SHP77 treated with DMSO at 0.1 percent for 48 hours (cell line): ENCODE results near the gene RBM33.

Experiments used
- DNase-seq: peaks from one replicate; lab custom pipeline; 2025; lab: John Stamatoyannopoulos, UW

The RBM33 gene

DNA sequence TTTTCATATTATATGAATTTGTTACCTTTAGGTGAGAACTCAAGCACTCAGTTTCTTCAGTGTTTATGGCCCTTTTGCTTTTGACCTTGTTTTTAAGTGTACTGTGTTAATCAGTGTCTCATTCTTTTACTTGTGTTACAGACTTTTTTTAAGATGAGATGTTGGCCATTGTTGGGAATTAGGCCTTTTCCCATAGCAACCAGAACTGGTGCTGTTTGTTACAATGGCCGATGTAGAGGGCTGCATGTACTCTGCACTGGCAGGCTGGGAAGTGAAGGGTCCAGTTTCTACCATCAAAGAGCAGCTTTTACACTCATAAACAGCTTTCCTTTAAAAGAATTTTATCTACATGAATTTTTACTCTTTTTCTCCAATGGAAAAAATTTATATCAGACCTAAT is 102.7 kb downstream of the RBM33 start:
- no peak for DNase-seq

DNA sequence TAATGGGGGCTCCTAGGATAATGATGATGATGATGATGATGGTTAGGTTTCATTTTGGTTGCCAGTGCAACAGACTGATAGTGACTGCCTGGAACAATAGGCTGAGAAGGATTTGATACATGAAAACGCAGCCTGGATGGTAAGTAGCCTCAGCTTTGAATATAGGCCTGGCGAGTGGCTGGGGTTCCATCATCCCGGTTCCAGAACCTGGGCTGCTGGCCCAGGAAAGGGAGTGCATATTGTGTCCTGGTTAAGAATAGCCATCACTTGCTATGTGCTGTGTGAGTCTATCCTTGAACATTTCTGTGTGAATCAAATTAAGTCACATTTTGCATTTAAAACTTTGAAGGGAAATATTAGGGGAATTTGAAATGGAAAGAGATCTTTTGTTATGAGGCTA is 105.1 kb downstream of the RBM33 start:
- no peak for DNase-seq

DNA sequence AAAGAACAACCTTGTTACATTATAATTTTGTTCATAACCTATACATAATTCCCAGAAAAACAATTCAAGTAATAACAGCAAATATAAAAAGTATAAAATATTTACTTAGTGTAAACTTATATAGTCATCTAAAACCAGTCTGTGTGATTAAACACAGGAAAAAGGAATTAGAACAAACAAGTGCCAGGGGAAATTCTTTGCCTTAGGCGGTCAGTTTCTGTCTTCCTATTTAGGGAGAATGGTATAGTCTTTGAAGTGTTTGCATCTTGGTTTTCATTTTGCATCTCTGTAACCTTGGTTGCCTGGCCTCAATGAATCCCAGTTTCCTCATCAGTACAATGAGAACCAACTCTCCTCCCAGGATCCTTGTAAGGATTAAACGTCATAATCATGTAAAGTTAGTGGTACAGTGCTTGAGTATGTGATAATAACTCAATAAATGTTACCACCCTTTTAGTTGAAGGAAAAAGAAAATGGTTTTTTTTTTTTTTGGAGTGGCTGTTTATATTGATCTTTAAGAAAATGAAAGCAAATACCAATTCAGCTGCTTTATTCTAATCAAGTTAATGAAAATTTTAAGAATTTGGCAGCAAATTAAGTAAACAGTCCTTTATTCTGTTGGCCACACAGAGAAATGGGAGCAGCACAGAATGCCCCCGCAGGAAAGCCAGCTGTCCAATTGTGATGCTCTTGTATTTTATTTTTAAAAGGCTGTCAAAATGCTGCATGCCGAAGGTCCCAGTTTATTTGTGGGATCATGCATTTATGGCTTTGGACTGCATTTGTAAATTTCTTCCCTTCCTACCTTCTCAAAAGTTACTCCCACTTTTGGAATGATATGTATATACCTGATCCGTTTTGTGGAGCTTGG is 106.0 kb downstream of the RBM33 start:
- DNase-seq, result no peak

DNA sequence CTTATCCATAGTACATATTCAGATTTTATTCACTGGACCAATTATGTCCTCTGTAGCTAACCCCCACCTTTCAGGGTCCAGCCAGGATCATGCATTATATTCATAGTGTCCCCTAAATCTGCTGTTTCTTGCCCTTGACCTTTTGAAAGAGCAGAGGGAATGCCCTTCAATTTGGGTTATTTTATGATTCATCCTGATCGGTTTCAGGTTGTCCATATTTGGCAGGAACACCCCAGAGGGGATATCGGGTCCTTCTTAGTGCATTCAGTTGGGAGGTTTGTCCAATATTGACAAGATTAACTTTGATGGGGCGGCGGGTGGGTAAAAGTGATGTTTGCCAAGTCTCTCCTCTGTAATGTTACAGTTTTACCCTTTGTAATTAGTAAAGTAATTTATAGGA is 106.9 kb downstream of the RBM33 start:
- no peak for DNase-seq

DNA sequence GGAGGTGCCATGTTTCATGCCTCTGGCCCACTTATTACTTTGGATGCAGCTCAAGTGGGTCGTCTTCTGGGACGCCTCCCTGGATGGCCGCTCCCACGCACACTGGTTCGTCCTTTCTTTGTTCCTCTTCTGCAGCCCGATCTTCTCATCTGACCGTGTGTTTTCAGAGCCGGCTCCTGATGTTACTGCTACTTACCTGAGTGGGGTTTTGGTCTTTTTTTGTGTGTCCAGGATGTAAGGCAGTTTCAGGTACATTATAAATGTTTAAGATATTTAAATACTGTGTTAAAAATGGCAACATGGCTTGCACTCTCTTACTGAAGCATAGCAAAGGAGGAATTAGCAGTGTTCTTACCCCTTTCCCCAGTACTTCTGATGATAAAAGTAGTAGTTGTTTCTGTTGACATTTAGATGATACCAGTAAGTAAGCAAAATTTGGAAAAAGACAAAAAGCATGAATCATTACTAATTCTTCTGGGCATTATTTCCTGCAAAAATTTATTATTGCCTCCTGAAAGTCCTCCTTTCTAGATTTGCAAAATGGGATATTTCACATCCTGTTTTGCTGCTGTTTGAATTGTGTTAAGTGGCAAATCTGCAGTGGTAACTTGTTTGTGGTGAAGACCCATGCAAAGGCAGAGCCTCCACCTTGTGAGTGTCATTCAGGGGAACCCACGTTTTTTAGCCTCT is 108.4 kb downstream of the RBM33 start:
- no peak for DNase-seq

DNA sequence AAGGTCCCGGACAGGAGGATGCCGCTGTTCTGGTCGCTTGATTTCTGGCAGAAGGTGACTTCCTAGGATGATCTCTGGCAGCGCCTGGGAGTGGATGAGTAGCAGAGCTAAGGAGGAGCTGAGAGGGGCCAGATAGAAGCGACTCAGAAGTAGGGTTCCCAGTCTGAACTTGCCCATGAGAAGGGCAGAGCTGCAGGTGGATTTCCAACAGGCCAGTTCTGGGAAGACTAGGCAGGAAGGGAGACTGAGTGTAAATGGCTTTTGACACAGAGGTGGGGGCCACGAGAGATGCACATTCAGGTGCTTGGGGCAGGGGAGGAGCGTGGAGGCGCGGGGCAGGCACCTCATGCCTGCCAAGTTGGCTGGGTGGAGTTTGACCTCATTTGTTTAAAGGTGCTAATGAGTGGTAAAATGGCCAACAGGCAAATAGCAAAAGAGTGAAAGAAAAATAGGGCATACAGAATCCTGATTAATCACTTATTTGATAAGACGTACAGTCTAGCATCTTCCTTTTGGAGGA is 109.0 kb downstream of the RBM33 start:
- DNase-seq, result no peak

DNA sequence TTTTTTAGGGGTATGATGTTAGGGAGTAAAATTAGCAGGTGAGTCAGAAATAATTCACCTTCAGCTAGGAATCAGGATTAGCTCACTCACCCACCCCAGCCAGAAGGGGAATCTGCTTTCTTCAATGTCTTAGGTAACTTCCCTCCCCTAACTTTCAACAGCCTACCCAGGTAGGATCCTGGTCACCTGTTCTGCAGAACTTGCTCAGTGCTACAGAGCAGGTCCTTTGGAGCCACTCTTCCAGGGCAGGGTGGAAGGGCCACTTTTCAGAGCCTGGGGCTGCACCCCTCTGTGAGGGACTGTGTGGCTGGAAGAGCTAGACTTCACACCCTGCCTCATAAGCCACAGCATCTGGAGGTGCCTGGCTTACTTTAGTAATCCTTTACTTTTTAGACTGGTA is 109.7 kb downstream of the RBM33 start:
- no peak for DNase-seq

DNA sequence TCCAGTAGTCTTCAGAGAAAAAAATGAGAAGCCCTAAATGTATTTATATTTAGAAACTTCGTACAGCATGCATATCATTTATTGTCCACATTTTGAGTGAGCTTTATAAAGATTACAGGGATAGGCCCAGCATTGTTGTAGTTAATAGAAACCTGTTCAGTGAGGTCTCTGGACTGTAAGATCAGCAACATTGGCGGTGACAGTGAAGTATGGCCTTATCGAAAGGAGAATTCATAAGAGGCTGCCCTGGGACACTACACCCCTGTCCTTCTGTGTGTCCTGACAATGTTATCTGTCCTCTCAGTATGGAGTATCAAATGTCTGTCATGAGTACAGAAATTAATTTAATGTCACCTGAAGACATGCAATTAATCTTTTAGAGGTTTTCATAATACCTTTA is 110.6 kb downstream of the RBM33 start:
- no peak for DNase-seq

DNA sequence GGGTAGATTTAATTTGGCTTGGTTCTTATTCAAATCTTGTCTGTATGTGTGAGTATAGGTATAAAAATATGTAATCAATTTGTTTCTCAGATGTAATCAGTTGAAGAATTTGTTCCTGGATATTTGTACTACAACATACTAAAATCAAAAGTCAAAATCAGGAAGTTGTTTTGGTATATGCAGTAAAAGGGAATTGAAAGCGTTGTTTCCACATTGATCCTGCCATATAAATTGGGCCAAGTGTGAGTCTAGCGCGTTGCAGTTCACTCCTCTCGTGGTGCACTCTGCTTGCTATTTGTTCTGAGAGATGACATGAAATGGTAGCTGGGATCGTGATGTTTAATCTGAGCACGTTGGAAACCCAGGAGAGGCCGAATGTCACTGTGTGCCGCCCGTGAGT is 111.9 kb downstream of the RBM33 start:
- DNase-seq, result no peak

DNA sequence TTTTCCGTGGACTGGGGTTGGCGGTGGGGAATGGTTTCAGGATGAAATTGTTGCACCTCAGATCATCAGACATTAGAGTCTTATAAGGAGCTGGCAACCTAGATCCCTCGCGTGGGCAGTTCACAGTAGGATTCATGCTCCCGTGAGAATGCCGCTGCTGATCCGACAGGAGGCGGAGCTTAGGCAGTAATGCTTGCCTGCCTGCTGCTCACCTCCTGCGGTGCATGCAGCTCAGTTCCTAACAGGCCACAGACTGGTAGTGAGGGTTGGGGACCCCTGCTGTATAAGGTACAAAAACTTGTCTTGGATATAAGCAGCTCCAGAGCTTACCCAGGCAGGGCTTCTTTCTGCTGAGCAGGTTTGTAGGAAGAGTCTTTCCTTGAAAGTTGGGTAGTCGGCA is 113.9 kb downstream of the RBM33 start:
- no peak for DNase-seq

DNA sequence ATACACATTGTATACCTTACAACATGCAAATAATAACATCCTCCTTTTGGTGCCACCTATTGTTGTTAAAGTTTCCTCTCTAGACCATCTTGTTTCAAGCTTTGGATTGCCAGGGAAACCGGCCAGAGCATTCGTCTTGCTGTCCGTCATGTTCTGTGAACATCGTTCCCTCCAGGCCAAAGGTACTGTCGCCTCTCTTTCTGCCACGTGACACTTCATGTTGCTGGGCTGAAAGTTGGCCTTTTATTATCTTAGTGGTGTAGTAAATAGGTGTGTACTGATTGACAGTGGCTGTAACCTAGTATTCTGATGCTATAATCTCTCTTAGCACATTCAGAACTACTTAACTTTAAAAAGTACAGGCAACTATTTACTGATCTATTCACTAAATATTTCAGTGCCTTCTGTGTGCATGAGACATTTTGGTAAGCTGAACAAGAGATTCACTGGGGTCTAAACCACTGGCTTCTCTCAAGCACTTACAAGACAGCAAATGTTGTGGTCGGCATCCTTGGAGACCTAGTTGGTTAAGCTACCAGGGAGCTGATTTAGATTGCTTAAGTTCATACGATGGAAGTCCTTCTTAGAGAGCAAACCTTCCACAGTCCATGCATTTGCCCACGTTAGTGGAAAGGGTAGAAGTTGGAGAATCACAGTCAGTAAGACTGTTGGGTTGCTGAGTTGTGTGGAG is 115.4 kb downstream of the RBM33 start:
- DNase-seq, result no peak

DNA sequence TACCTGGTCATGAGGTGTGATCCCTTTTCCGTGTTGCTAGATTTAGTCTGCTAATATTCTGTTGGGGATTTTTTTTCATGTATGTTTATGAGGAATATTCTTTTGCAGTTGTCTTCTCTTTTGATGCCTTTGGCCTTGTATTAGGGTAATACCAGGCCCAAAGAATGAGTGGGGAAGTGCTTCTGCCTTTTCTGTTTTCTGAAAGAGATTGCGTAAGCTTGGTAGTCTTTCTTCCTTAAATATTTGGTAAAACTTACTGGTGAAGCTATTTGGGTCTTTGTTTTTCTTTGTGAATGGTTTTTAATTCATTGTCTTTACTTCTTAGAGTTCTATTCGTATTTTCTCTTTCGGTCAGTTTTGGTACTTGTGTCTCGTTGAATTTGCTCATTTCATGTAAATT is 116.7 kb downstream of the RBM33 start:
- DNase-seq, result no peak

DNA sequence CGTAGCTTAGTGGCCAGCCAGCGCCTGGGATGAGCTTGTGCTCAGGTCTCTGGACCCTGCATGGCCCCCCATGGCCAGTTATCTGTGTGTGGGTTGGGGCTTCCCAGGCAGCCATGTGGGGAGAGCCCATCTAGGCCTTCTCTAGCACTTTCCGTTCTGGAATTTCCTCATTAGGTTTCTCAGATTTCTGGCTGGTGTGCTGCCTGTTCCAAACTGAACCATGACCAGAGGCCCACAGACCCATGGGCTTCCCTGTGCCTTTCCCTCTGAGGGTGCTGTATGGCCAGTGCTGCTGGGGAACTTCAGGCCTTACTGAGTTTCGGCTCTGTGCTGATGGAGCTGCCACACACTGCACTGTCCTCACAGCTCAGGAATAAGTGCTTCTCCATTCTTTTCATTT is 117.6 kb downstream of the RBM33 start:
- DNase-seq, result no peak

DNA sequence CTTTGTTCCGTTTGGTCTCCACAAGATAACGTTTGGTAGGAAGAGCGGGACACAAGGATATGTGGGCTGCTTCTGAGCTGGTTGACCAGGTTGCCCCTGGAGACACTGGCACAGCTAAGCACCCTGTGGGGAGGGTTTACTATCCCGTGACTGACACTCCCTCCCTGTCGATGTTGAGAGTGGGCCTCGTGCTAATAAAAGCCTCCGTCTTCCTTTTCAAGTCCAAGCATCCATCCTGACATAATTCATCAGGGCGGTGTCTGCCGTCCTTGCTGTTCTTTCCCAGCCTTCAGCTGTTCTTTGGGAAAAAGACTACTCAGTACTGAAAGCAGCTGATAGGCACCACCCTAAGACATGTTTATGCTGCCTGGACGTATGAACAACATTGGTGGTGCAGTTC is 118.2 kb downstream of the RBM33 start:
- DNase-seq, result no peak

DNA sequence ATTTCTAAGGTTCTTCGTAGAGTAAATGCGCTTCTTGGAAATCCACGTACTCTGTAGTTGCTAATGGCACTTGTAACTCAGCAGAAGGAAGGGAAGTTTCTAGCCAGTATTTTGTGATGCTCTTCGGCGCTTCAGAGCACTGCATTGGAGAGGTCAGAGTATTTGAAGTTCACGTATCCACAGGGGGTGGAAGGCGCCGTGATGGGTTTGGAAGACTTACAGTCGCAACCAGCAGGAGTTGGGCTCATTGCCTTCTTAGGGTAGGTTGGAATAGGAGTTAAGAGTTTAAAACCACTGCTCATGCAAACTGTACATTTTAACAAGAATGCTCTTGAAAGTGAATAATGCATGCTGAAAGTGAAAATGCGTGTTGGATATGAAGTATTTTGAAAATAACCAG is 118.7 kb downstream of the RBM33 start:
- no peak for DNase-seq

DNA sequence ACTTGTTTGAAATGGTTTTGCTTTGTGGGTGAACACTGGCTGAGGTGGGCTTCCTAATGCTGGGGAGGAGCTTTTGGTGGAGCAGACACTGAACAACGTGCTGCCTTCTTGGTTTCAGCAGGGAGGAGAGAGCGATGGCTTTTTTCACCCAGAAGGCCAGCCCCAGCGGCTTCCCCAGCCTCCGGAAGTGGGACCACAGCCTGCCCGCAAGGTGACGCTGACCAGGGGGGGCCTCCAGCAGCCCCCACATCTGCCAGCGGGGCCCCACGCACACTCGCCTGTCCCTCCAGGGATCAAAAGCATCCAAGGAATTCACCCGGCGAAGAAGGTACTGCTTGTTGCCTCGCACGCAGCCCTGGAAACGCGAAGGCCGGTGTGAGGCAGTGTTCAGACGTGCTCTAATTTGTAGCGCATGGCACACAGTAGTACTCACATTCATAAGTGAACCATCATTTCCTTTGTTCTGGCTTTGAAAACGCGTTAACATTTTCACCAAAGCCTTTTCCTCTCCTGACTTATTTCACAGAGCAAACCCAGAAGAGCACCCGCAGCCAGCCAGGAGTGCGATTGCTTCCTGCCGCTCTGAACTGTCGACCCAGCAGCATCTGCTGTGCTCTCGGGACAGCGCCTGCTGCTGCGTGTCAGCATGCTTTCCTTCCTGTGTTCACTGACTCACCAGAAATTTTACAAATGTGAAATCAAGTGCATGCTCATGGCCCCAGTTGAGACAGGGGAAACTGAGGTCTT is 119.4 kb downstream of the RBM33 start:
- no peak for DNase-seq

DNA sequence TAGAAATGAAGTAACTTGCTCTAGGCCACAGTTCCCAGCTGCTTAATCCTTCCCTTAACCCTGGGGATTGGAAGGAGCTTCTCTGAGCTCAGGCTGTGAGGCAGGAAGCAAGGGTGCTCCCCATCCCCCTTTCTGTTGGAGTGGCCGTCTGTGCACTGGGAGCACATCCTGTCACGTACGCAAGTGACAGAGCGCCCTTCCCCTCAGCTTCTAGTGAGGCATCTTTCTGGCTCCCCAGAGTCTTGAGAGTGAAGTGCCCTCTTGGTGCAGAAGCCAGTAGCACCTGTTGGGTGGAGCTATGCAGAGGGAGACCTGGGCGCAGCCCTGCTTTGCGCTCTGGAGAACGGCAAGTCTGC is 120.0 kb downstream of the RBM33 start:
- no peak for DNase-seq

DNA sequence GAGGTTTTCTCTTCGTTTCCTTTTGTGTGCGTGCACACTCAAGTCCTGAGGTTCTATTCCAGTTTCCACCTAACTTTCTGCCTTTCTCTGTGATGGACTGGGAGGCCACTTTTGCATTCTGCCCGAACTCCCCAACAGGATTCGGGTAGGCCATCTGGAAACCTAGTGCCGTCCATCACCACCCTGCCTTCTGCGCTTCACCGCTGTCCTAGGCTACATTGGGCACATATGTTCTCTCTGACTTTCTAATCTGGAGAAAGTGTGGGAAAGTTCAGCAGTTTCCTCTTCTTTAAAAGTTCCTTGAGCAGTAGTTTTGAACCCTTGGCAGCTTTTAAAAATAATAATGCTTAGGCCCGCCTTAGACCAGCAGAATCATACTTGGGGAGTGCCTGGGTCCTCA is 121.0 kb downstream of the RBM33 start:
- DNase-seq, result no peak

DNA sequence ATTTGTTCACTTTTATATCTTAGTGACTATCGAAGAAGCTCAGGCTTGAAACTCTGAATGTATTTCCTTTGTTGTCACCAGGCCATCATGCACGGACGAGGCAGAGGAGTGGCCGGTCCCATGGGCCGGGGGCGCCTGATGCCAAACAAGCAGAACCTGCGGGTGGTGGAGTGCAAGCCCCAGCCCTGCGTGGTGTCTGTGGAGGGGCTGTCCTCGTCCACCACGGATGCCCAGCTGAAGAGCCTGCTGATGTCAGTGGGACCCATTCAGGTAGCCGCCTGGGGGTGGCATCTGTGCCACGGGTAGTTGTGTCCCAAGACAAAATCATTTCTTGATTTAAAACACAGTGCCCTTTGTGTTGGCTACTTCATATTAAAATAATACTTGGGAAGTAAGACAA is 121.9 kb downstream of the RBM33 start:
- DNase-seq, result no peak

DNA sequence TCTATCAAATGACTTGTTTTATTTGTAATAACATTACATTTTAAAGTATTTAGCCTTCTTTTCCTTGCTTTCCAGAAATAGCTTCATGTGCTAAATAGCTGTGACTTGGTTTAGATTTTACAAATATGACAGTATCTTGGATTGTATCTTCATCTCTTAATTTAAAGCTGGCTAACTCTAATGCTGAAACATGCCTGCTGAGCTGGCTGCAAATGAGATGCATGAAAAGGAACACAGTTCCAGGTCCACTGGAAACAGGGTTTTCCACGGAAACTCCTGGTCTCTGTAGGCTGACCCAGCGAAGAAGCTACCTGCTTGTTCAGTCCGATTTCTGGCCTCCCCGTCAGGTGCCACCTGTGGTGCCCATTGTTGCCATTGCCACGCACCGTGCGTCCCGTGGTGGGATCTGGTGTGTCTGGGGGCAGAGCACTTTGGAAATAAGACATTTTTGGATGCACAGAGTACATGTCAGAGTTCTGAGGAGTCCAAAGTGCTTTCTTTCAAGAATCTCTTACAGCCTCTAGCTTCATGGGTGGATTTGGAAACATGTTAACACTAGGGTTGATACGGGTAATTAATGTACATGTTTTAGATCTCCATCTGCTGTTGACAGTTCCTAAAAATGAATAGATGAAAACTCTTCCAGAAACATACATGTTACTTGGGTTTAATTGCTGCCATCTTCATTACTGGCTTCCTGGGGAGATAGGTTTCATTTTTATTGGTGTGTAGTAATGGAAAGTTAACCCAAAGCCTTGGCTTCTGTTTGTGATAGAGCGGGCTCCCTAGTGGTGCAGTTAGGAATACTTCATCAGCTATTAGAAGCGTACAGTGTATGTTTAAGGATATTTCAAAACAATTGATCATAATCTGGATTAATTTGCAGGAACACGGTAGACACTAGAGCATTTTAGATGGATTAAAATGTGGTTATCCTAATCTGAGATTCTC is 122.8 kb downstream of the RBM33 start:
- no peak for DNase-seq

DNA sequence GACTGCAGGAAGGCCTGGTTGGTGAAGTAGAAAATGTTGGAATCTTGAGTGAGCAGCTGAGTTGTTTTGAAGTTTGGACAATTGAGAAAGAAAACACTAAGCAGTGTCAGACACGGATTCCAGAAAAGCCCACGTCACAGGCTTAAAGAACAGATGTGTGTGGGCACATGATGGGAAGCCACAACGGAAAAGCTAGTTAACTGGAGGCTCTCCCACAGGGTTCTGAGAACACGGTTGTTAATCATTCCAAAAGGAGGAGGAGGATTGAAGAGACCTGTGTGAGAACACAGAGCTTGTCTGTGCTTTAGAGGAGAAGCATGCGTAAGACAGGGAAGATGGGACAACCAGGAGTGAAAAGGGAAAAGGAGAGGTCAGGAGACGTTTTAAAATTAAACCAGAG is 125.2 kb downstream of the RBM33 start:
- DNase-seq, result no peak
